B cell (primary cell): ENCODE data around the gene SAP30L. TPM values are rescaled to one million over a fixed set of nuclear protein-coding genes. Genes with fewer than 3 reads are reported as not detected.

Experiments used
- ATAC-seq: fragments of 200-7000 bp; cut with Tn5 transposase; one replicate; pipeline ENCODE4 v1.10.0; 2021; ENCODE audit warnings: low read depth, mild to moderate bottlenecking, moderate number of reproducible peaks, moderate library complexity
- CTCF ChIA-PET: fragments of 350-600 bp; sonication (Branson Sonifier 250); formaldehyde crosslinking; loops from one replicate; lab custom pipeline; 2021; ENCODE audit warnings: antibody characterized with exemption, inconsistent platforms; lab: Charles Lee
- POLR2A ChIA-PET: fragments of 350-600 bp; sonication (Branson Sonifier 250); formaldehyde crosslinking; loops from one replicate; lab custom pipeline; 2021; ENCODE audit warnings: antibody characterized with exemption; lab: Charles Lee
- DNase-seq: peaks from one replicate; pipeline ENCODE4 v3.0.0; 2013
- H2AFZ ChIP-seq: 2 replicates; pipeline ENCODE4 v1.6.1; 2012; ENCODE audit warnings: mild to moderate bottlenecking, low read depth, low read length; ENCODE audit not compliant: insufficient read depth, poor library complexity, severe bottlenecking
- H3K27ac ChIP-seq, 2 donors: 1 replicate in 1 of 2; 2 replicates in 1 of 2; pipeline ENCODE4 v1.5.1; 2012 to 2013; ENCODE audit warnings: low read length in 2 of 2, mild to moderate bottlenecking in 2 of 2, moderate library complexity in 1 of 2
- H3K27me3 ChIP-seq, 4 experiments: fragments of 200-600 bp in 1 of 4; sonication (generic) in 1 of 4; replicated peaks in 1 of 4; 1 replicate in 2 of 4; 2 replicates in 2 of 4; pipeline versions ENCODE4 v1.6.1 to v1.7.0; 2013 to 2016; ENCODE audit warnings: low read length in 3 of 4, mild to moderate bottlenecking in 2 of 4, mixed read lengths in 1 of 4, moderate library complexity in 1 of 4; ENCODE audit not compliant: insufficient read depth in 4 of 4, control insufficient read depth in 3 of 4; ENCODE audit errors: control extremely low read depth in 1 of 4
- H3K36me3 ChIP-seq, 2 experiments: replicated peaks in 1 of 2; 1 replicate in 1 of 2; 2 replicates in 1 of 2; pipeline versions ENCODE4 v1.6.1 to v1.7.1; 2013; ENCODE audit warnings: low read length in 1 of 2; ENCODE audit not compliant: insufficient read depth in 2 of 2, control insufficient read depth in 1 of 2; ENCODE audit errors: control extremely low read depth in 1 of 2, extremely low read depth in 1 of 2
- H3K4me1 ChIP-seq, 2 donors: fragments of 200-600 bp in 1 of 2; sonication (generic) in 1 of 2; 1 replicate in 1 of 2; 2 replicates in 1 of 2; pipeline versions ENCODE4 v1.5.1 to v1.6.1; 2013 to 2017; ENCODE audit warnings: low read length in 2 of 2; ENCODE audit not compliant: control insufficient read depth in 2 of 2, insufficient read depth in 2 of 2
- H3K4me2 ChIP-seq: replicated peaks from 2 replicates; pipeline ENCODE3; 2012; ENCODE audit warnings: mild to moderate bottlenecking, low read depth, low read length; ENCODE audit not compliant: poor library complexity, severe bottlenecking
- H3K4me3 ChIP-seq, 5 experiments: fragments of 200-600 bp in 1 of 5; sonication (generic) in 1 of 5; 1 replicate in 3 of 5; 2 replicates in 2 of 5; pipeline versions ENCODE4 v1.5.1 to v1.7.0; 2011 to 2016; ENCODE audit warnings: low read length in 4 of 5, mild to moderate bottlenecking in 4 of 5, low read depth in 2 of 5, control low read depth in 1 of 5, moderate library complexity in 1 of 5; ENCODE audit not compliant: insufficient read depth in 1 of 5; ENCODE audit errors: control extremely low read depth in 1 of 5, extremely low read depth in 1 of 5
- H3K79me2 ChIP-seq: fragments of 200-600 bp; sonication (generic); one replicate; pipeline ENCODE4 v1.6.0; 2016; ENCODE audit warnings: low read length; ENCODE audit not compliant: control insufficient read depth, insufficient read depth
- H3K9ac ChIP-seq: fragments of 200-600 bp; sonication (generic); 2 replicates; pipeline ENCODE4 v1.6.1; 2017; ENCODE audit warnings: mild to moderate bottlenecking, low read length, moderate library complexity
- H3K9me3 ChIP-seq, 3 donors: one replicate each; pipeline versions ENCODE4 v1.6.1 to v1.7.1; 2013; ENCODE audit warnings: low read length in 2 of 3; ENCODE audit not compliant: control insufficient read depth in 2 of 3, insufficient read depth in 1 of 3; ENCODE audit errors: control extremely low read depth in 1 of 3
- H4K20me1 ChIP-seq: 2 replicates; pipeline ENCODE4 v1.6.0; 2012; ENCODE audit warnings: mild to moderate bottlenecking, low read length; ENCODE audit not compliant: insufficient read depth, control insufficient read depth, poor library complexity, severe bottlenecking
- H3K27ac Mint-ChIP-seq: one replicate; pipeline ENCODE4 v1.8.0; 2021; ENCODE audit warnings: mixed read lengths
- H3K27me3 Mint-ChIP-seq: one replicate; pipeline ENCODE4 v1.8.0; 2021; ENCODE audit warnings: mixed read lengths
- H3K4me1 Mint-ChIP-seq: one replicate; pipeline ENCODE4 v1.8.0; 2021; ENCODE audit warnings: mixed read lengths
- H3K4me3 Mint-ChIP-seq: one replicate; pipeline ENCODE4 v1.8.0; 2021; ENCODE audit warnings: mixed read lengths
- H3K9me3 Mint-ChIP-seq: one replicate; pipeline ENCODE4 v1.8.0; 2022; ENCODE audit warnings: mixed read lengths; ENCODE audit not compliant: insufficient read depth
- EZH2 ChIP-seq: IDR thresholded peaks from 2 replicates; pipeline ENCODE4 v1.6.1; 2012; ENCODE audit warnings: borderline replicate concordance, low read depth, mild to moderate bottlenecking, moderate library complexity, low read length; ENCODE audit not compliant: insufficient read depth, poor library complexity, severe bottlenecking
- WGBS: methylation state at CpG from one replicate; pipeline ENCODE4 v1.1.5; 2013; ENCODE audit warnings: missing lambda C conversion rate; ENCODE audit not compliant: insufficient coverage; 5-methylcytosine and 5-hydroxymethylcytosine counted together
- intact Hi-C: fragments of 100-400 bp; cut with micrococcal nuclease; formaldehyde crosslinking; loops from one replicate; pipeline ENCODE4 v1.10.0; 2022
- polyA plus RNA-seq: library from polyadenylated mRNA; depleted of rRNA; stranded (reverse); fragments of >200 nt; gene quantifications from 2 replicates; pipeline ENCODE4 v1.2.3, GENCODE V29; 2012
- total RNA-seq, 2 donors: library from RNA; stranded (reverse); fragments of 120-200 nt in 1 of 2; gene quantifications; 1 replicate in 1 of 2; 2 replicates in 1 of 2; pipeline versions ENCODE4 v1.2.3 to v1.2.4, GENCODE V29; 2013 to 2022
- TF ChIP-seq, protein P1 (sequence below): fragments of 200-600 bp; IDR thresholded peaks from one replicate; pipeline ENCODE4 v1.8.0; 2022; ENCODE audit warnings: antibody characterized with exemption, mild to moderate bottlenecking

The SAP30L gene
- total and polyA plus RNA-seq, 2 donors (not counting 1 experiment from before 2014, with no cell fraction given): 34.8 to 41.5 TPM

DNA sequence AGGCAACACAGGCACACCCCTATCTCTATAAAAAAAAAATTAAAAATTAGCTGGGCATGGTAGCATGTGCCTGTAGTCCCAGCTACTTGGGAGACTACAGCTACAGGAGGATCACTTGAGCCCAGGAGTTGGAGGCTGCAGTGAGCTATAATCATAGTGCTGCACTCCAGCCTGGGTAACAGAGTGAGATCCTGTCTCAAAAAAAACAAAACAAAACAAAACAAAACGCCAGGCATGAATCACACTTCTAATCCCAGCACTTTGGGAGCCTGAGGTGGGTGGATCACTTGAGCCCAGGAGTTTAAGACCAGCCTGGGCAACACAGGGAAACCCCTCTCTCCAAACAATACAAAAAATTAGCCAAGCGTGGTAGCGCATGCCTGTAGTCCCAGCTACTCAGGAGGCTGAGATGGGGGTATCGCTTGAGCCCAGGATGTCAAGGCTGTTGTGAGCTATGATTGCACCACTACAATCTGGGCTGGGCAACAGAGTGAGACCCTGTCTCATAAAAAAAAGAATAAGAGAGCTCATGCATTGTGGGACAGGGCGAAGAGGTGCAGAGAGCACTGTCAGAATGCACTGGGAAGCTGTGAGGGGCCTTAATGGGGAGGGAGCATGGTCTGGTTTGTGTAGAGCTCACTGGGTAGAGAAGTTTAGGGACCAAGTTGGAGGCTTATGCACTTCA, 8.4 kb upstream of the SAP30L start:
- Histone ChIP-seq H3K79me2 (peaks cover 9% of the 10 kb centered on the region), H4K20me1 (no peaks in the 10 kb centered on the region), H3K9me3 (no peaks in the 10 kb centered on the region), H3K27me3 (no peaks in the 10 kb centered on the region), H2AFZ (no peak overlapping the region), H3K9ac (no peak overlapping the region), H3K4me1 (no peaks in the 10 kb centered on the region), H3K27ac (no peak overlapping the region), H3K4me3 (no peak overlapping the region), H3K36me3 (peaks cover 2 to 50% of the 10 kb centered on the region in 2 experiments), H3K4me2 (no peak overlapping the region)
- no peak for ATAC-seq
- no peak for DNase-seq
- ChIA-PET POLR2A (no interaction called here), CTCF (interaction anchor here (0.8 to 2.0 kb wide), 2 partner anchors 29 to 31 kb away, joined by 3 to 4 read pairs; no protein-coding TSS in a partner anchor)
- TF ChIP-seq, protein P1, sequence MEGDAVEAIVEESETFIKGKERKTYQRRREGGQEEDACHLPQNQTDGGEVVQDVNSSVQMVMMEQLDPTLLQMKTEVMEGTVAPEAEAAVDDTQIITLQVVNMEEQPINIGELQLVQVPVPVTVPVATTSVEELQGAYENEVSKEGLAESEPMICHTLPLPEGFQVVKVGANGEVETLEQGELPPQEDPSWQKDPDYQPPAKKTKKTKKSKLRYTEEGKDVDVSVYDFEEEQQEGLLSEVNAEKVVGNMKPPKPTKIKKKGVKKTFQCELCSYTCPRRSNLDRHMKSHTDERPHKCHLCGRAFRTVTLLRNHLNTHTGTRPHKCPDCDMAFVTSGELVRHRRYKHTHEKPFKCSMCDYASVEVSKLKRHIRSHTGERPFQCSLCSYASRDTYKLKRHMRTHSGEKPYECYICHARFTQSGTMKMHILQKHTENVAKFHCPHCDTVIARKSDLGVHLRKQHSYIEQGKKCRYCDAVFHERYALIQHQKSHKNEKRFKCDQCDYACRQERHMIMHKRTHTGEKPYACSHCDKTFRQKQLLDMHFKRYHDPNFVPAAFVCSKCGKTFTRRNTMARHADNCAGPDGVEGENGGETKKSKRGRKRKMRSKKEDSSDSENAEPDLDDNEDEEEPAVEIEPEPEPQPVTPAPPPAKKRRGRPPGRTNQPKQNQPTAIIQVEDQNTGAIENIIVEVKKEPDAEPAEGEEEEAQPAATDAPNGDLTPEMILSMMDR: no peak
- no peak for TF ChIP-seq EZH2
- Mint-ChIP-seq H3K9me3 (no peaks in the 10 kb centered on the region), H3K4me3 (no peak overlapping the region), H3K4me1 (no peaks in the 10 kb centered on the region), H3K27me3 (no peaks in the 10 kb centered on the region), H3K27ac (no peak overlapping the region)
- 100% methylated on average over 4 of the region's 5 CpGs for WGBS
- intact Hi-C loops: no loop called here

DNA sequence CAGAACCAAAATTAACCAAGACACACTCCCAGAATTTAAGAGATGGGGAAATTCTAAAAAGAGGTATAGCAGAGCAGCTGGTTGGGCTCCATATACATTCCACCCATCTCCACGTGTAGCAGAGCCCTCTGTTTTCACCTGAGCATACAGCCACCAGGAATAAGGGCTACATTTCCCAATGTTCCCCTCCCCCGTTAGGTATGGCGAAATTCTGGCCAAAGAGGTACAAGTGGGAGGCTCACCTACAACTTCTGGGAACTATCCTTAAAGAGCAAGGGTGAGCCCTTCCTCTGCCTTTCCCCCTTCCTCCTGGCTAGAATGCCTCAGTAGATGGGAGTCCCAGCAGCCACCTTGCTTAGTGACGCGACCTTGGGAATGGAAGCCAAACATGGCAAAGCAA, 5.3 kb upstream of the SAP30L start:
- no peaks in the 10 kb centered on the region for H3K9me3 Mint-ChIP-seq
- H3K4me3 Mint-ChIP-seq: no peak overlapping the region
- Histone ChIP-seq H3K9ac (no peak overlapping the region), H2AFZ (no peak overlapping the region), H3K36me3 (peaks cover 2 to 43% of the 10 kb centered on the region in 2 experiments), H3K79me2 (peaks cover 39% of the 10 kb centered on the region), H3K9me3 (no peaks in the 10 kb centered on the region), H3K4me2 (no peak overlapping the region), H3K27me3 (no peaks in the 10 kb centered on the region), H3K27ac (no peak overlapping the region), H3K4me3 (no peak overlapping the region), H3K4me1 (peaks cover 7% of the 10 kb centered on the region in 2 donors), H4K20me1 (no peaks in the 10 kb centered on the region)
- no peak for ATAC-seq
- TF ChIP-seq EZH2: no peak
- H3K4me1 Mint-ChIP-seq: peaks cover 17% of the 10 kb centered on the region
- intact Hi-C loops: no loop called here
- WGBS: 94% methylated on average over 4 of the region's 5 CpGs
- no peak overlapping the region for H3K27ac Mint-ChIP-seq
- no peak for DNase-seq
- CTCF ChIA-PET: no interaction called here
- no peaks in the 10 kb centered on the region for H3K27me3 Mint-ChIP-seq
- POLR2A ChIA-PET: no interaction called here
